T-helper 1 cell treated with Interleukin-12 subunit alpha and Interleukin-12 subunit beta and Interleukin-4 antibody, amounts not matched to agents 30 ng/mL and 1 ng/mL, for 36 hours (primary cell): Measurements from ENCODE around the gene TMIGD3. TPM values are rescaled to one million over a fixed set of nuclear protein-coding genes. Genes with fewer than 3 reads are reported as not detected.

Source experiments
- intact Hi-C: fragments of 100-400 bp; cut with micrococcal nuclease; formaldehyde crosslinking; loops from one replicate; pipeline ENCODE4 v1.15.1; 2024
- total RNA-seq: library from RNA; stranded (reverse); gene quantifications from 2 replicates; pipeline ENCODE4 v1.2.3, GENCODE V29; 2022

TMIGD3 gene
- total RNA-seq, 1 donor from 2014 or later, result 0.42 TPM

DNA sequence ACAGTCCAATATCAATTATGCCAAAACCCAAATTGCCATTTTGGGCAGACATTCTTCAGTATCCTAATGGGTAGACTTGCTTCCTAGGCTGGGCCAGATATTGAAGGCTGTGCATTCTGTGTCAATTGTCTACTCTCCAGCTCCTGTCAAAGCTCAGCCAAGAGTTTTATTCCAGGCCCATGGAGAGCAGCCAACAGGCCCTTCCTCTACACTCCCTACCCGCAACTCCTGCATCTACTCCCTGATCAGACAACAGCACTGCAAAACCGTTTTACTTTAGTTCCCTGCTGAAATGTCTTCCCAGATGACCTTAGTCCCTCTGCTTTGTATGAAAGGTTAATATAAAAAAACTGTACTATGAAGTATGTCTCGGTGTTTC lies 6.6 kb upstream of the TMIGD3 start:
- intact Hi-C loops, result no loop called here

DNA sequence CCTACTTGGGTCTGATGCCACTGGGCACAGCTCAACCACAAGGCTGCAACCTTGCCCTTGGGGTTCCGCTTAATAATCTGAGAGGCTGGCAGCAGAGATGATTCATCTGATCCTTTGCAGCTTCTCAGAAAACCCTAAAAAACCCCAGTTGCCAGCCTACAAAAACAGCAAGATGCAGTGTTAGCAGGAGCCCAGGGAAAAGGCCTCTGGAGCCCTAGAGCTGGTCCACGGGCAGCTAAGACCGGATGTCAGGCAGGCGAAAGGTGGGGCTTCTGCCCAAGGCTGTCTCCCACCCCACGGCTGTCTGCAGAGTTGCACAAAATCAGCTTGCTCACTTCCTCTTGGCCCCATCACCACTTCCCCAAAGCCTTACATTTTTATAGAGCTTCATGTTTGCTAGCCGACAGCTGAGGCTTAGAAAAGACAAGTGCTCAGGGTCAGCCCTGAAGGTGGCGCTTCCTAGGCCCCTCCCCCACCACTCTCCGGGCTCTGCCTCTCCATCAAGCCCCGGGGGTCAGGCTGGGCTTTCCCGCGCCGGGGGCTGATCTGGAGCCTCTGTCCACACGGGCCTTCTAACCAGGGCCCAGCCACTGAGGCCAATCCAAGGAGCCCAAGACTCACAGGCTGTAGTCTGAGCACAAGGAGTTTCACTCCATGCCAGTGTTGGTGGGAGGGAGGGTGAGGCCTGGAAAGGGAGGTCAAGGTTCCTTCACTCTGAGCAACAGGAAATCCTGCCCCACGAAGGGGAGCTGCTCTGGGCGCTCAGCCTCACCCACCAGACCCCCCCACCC lies 4.2 kb upstream of the TMIGD3 start:
- intact Hi-C loops, result loop anchor here (1.0 kb wide), 12 partner anchors 30 to 262 kb away; partner anchors contain the start of genes ATP5PB, DDX20 and WDR77

DNA sequence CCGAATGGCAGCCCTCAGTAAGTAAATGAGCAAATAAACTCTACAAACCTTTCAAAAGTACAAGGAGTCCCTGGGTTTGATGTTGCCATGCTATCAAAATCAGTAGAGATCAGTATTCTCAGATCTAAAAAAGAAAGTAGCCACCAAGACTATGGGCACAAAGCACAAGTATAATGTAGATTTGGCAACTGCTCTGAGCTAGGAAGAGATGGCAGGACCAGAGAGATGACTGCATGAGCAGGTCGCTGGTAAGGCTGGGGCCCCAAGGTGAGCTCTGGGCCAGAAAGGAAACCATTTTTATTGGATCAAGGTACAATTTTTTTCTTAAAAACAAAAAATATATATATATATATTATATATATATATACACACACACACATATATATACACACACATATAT lies 3.1 kb upstream of the TMIGD3 start:
- intact Hi-C loops, result no loop called here

DNA sequence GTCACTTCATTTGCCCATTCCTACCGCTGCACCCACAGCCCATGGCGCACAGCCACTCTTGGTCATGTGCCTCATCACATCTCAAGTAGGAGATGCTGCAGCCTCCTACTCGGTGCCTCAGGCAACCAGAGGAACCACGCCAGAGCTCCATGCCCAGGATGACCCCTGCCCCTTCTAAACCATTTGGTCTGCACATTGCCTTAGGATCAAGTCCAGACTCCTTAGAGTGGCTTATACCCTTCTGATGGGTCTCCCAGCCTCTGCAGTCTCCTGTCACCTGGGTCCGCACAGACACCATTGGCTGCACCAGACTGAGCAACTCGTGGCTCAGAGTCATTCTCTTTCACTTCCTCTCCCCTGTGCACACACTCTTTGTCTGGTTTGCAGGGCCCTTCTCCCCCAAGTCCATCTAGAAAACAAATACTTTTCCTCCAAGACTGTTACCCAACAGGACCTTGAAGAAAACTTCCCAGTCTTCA lies 2.2 kb upstream of the TMIGD3 start:
- intact Hi-C loops, result no loop called here

DNA sequence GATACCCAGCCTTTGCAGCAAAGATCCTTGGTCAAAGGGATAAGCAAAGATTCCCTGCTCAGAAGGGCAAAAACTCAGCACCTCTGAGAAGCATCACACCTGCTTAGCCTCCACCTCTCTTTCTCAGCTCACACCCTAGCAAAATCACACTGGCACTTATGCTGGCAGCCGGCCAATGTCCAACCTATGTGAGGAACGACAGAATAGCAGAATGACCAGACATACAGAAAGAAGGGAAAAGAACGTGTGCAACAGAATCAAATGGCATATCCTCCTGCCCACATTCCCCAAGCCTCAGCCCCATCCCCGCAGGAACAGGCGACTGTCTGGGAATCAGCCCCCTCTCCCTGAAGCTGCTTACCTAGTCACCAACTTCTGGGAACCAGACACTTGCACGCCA lies 664 bp upstream of the TMIGD3 start:
- intact Hi-C loops, result no loop called here

DNA sequence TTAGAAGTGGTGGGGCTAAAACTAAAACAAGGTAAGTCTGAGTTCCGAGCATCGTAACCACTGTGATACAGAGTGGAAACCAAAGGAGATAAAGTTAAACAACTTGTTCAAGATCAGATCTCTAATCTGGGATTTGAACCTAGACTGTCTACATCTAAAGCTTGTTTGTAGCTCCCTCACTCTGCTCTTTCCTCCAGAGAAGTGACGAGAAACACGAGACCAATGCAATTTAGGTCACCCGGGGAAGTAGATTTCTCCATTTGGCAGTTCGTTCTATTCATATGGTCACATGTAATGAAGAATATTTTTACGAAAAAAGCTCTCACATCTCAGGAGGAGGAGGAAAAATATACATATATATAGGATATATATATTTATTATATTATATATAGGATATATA lies 1.8 kb downstream of the TMIGD3 start:
- intact Hi-C loops, result no loop called here

DNA sequence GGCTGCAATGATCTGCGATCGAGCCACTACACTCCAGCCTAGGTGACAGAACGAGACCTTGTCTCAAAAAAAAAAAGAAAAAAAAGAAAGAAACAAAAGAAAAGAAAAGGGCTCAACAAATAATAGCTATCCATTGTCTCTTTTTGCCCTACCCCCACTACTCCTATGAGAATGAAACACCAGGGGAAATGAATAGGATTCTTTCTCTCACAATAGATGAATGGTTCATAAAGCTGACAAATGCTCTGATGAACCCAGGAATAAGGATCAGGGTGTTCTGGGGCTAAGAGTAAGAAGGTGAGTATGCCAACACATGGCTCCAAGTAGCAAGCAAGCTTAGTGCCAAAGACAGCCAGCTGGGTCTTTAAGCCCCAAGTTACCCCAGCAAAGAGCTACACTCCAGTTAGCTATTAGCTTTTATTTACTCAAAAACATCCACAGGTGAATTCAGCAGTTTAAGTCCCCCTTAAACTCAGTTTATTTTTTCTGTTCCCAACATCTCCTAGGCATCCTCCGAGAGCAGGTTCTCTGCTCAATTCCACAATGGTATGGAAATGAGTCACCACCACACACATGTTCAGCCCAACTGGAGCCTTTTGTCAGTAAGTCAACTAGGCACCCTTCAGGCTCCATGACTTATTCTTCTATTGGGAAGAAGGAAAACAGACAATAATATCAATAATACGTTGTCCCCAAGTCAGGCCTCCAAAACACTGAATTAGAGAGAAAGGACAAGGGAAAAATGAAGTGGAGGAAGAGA lies 4.2 kb downstream of the TMIGD3 start:
- intact Hi-C loops, result no loop called here

DNA sequence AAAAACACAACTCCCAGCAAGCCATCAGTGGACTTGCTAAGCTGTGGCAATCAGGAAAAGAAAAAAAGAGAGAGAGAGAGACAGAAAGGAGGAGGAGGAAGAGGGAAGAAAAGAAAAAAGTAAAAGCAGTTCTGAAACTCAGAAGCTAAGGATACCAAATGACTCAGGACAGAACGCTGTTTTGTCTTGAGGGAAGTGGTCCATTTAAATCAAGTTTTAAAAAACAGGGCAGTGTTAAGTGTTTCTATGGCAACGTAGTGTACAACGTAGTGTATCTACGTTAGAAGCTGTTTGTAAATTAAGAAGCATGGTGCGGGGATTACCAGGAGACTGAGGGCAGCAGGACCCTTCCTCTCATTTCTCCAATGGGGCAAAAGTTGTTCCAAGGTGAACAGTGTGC lies 5.8 kb downstream of the TMIGD3 start:
- intact Hi-C loops, result no loop called here

DNA sequence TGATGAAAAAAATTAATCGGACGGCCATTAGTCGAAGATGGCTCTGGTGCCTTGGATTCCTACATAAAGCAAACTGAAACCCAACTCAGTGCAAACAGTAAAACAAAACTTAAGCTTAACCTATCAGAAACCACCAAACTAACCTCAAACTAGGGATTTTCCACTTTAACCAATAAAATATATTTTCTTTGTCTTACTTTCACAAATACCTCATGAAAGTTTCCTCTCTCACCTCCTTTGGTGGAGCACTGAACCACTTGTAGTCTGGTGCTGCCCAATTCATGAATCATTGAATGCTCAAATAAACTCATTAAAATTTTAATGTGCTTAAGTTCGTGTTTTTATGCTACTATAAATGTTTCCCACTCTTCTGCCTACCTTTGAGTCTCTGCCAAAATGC lies 7.0 kb downstream of the TMIGD3 start:
- intact Hi-C loops, result no loop called here

DNA sequence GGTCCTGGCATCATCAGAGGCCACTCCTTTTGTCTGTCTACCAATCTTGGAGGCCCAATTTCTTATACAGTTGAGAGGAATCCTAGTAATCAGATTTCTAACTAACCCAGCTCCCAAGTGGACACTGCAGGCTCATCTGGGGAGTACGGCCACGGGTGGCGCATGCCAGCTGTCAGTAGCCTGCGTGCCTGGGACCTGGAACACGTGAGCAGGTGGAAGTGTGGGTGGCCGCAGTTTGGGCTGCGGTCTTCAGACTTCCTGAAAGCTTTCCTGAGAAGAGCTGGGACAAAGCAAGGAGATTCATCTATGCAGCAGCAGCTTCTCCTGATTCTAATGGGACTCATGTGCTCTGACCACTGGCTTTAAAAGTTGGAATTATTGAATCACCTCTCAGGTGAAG lies 12.4 kb downstream of the TMIGD3 start:
- intact Hi-C loops, result no loop called here

DNA sequence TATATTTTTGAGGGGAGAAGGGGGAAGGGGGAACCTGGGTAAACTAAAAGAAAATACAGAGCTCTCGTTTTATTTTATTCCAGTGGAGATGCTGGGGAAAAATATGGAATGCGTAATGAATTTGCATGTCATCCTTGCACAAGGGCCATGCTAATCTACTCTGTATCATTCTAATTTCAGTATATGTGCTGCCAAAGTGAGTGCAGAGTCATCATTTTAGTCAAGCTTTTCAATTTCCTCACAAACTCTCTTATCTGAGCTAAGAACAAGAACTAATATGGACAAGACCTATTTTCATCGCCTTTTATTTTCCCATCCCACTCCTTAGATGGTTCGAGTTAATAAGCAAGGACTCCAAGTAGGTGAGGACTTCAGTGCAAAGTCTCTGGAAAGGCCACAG lies 13.2 kb downstream of the TMIGD3 start:
- intact Hi-C loops, result no loop called here

DNA sequence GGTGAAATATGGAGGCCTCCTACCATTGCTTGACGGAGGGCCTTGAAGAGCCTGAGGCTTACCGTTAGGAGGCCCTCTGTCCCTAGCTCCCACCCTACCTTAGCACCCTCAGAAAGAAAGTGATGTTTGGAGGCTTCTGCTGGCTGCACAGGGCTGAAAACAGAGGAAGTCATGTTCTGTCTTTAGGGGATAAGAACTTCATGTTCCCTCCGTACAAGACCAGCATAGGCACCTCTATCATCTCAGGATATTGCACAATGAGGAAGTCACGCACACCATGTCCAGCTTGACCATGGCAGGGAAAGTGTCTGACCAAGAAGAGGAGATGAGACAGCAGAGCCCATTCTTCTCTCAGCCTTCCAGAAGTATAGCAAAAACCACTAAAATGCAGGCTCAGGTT lies 13.8 kb downstream of the TMIGD3 start:
- intact Hi-C loops, result no loop called here

DNA sequence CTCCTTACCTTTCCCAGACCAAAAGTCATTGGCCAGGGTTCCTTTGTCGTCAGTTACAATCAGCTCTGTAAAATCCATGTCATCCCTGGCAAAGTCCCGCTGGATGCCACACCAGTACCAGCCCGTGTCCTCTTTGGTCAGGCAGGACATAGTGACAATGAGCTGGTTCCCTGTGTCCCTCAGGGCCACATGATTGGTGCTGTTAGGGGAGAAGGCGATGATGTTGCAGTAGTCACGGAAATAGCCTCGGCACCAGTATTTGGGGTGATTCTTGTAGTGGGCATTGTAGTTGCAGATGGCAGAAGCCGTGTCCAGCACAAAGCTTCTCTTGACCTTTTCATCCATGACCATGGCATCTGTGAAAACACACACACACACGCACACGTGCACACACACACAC lies 14.8 kb downstream of the TMIGD3 start:
- intact Hi-C loops, result no loop called here

DNA sequence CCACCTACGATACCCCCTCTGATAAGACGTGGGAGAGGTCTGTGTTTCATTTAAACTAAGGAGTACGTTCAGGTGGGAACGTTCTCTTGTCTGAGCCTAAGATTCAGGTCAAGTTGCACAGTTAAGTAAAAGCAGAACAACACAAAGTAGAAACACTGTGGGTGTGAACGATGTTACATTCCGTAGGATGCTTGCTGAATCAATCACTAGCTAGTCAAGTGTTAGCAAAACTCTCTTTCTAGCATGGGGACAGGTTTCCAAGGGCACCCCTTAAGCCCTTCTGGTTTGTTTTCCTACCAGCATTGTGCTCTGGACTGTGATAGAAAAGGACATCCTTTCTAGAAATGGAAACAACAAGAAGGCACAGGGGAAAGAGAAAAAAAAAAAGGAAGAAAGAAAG lies 16.3 kb downstream of the TMIGD3 start:
- intact Hi-C loops, result no loop called here

DNA sequence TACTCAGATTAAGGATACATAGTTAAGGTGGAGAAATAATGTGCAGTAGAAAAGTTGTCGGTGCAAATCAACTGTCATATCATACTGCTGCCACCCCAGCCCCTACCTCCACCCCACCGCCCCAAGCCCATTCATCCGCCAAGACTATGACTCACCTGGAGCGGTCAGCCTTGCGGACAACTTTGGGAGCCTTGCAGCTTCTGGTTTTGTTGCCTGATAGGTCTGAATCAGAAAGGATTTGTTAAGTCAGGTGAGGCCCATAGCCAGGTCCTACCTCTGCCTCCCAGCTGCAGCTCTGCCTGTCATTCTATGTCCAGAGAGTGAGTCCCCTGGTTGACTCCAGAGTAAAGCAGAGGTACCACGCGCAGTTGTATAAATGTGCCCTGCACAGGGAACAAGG lies 17.0 kb downstream of the TMIGD3 start:
- intact Hi-C loops, result no loop called here

DNA sequence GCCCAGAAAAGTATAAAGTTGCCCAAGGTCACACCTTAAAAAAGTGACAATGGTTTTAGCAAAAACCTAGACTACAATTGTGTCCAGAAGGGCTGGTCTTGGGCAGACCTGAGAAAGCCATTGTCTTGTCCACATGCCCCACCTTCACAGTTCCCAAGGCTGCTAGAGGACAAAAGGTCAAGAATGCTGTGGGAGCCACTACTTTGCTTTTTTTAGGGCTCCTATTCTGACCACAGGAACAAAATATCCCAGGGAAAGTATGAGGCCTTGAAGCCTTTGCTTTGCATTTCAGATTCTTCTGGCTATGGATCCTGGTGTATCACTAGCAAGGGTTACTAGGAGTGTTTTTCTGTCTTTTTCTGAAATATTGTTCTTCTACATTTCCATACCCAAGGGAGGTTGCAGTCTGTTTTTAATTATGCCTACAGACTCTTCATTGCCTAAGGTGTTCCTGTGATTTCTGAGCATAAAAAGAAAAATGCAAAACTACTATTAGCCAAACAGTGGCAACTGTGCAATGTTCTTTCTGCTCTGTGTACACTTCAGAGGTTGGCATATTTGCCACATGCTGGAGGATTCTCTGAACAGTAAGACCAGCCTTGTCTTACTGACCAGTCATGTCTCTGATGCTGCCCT lies 18.9 kb downstream of the TMIGD3 start:
- intact Hi-C loops, result no loop called here

DNA sequence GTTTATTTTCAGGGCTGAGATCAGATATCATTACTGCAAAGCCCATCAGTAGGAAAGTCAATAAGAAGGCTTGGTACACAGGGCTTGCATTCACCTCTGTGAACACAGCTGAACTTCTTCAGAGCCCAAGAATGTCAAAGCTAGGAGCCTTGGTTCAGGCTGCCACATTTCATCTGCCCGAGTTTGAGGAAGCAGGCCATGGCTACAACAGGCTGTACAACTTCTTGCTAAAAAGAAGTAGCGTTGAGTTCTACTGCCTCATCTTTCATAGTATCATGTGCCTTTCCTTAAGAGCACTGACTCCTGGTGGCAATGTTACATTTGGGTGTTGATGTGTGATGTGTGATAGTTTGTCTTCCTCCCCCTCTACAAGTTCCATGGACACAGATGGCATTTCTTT lies 19.6 kb downstream of the TMIGD3 start:
- intact Hi-C loops, result no loop called here

DNA sequence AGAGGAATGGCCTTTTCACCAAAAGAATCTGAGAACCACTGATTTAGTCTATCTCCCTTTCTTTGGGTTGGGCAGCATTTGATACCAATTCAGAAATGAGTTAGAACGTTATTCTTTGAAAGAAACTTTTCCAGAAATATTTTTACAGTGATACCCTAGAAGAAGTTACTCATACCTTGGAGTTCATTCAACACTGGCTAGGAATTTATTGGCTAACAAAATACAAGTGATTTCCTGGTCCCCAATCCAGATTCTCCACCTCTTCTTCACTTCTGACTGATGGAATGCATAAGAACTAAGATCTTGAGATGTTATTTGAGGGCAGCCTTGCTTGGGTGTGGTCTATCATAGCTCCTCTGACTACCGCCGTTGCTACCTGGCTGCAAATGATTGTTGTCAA lies 20.3 kb downstream of the TMIGD3 start:
- intact Hi-C loops, result no loop called here

DNA sequence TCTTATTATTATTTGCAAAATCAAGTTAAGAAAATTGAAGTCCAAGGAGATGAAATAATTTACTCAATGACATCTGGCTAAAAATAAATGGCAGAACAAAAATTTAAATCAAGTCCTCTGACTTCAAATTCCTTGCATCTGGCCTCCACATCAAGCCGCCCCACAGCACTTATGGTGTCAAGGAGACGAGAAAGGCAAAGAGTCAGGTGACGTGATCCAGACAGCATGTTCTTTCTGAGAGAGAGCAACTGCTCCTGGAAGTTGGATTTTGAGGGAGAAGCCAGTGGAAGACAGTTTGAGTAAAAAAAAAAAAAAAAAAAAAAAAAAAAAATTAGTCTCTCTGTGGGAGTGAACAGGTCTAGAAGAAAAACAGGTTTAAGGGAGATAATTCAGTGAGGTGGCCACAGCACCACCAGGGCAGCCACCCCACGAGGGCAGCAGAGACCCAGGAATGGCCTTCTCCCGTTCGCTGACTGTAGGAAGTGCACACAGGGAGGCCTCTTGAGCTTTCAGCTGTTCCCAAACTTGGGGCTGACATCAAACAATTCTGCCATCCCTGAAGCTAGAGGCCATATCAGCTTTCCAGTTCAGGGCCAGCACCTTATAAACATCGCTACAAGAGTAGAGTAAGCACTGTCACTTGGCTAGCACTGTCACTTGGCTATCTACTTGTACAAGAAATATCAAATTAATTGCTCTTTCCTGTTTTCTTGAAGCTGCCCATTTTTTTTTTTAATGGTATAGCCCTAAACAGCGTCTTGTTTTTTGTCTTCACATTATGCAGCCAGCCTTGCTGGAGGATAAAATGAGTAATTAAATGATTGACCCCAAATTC lies 21.8 kb downstream of the TMIGD3 start:
- intact Hi-C loops, result loop anchor here (1.0 kb wide), 3 partner anchors 175 to 288 kb away; no protein-coding TSS in a partner anchor

DNA sequence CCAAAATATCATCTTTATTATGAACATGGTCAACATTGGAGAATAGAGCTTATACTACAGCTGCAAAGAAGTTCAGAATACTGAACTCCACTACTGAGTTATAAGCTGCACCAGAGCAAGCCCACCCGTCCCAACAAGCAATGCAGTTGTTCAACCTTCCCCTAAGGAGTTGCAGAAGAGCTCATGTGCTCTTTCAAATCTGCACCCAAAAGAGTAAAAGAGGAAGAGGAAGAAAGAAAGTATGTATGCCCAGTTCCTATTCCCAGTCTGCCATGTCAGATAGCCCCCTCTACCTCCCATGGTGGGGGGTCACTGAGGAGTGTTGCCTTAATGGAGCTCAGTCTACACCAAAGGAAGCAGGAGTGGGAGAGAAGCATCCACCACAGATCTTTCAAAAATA lies 22.8 kb downstream of the TMIGD3 start:
- intact Hi-C loops, result loop anchor here (1.0 kb wide), 3 partner anchors 176 to 289 kb away; no protein-coding TSS in a partner anchor

DNA sequence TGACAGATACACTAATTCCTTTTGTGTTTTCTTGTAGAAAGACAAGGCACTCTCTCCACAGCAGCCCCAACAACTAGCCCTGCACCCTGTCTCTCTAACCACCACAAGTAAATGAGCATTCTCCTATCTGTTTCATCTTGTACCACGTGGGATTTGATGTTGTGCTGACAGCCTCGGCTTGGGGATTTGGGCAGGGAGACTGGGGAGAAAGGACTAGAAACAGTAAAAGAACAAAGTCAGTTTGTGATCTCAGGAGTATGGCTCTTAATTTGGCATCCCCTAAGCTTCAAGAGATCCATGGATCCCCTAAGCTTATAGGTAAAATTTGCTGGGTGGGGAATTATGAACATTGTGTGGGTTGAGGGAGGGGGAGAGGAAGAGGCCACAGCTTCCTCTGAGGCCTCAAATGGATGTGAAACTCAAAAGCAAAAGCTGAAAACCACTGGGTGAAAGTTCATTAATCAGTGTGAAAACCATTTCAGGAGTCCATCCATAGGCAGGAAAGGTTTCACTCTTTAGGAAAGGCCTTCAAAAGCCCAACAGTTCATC lies 26.6 kb downstream of the TMIGD3 start:
- intact Hi-C loops, result loop anchor here (1.0 to 10.0 kb wide), 4 partner anchors 28 to 278 kb away; partner anchors contain the start of genes ATP5PB, CHI3L2, DDX20 and WDR77
